CD4-positive, alpha-beta T cell treated with Interleukin-6 at 100 ng/mL for 8 hours (primary cell): ENCODE results near the gene SRRM5.
"Not testable (repeated sequence)": the region's sequence is repeated elsewhere in the genome, so short reads cannot be mapped to it uniquely, and the experiment has no call there.

Experiments used
- DNase-seq: peaks from one replicate; pipeline ENCODE4 v3.0.0-alpha.2; 2020; ENCODE audit warnings: mixed read lengths, low spot score

Gene SRRM5

DNA sequence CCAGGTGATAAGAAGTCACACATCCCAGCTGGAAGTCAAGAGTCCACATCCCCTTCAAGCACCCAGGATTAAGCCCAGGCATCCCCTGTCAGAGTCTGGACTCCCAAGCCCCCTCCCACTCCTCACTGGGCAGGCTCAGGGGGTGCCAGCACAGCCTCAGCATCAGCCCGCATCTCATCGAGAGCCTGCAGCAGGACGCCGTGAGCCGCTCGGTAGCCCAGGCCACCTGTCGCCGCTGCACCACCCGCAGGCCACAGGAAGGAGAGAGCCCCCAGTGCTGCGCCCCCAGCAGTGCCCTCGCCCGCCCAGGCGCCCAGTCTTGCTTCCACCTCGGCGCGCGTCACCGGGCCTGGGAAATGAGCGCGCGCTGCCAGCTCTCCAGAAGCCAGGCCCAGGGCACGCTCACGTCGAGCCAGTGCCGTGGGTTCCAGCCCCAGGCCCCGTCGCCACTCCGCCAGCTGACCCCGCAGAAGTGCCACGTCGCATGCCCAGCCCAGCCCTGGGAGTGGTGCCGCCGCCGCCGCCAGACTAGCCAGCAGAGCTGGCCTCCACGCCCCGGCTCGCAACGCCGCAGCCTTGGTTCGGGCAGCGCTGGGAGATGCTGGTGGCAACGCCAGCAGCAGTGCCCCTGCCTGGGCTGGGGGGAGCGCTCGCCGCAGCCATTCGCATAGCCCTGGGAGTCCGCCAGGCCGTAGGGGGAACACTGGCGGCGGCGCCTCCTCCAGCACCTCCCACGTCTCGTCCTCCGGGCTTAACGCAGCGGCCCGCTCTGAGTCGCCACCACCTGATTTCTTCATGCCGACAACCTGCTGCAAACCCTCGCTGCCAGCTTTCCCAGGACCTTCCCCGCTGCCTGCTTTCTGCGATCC is 19.8 kb upstream of the SRRM5 start:
- no peak for DNase-seq

DNA sequence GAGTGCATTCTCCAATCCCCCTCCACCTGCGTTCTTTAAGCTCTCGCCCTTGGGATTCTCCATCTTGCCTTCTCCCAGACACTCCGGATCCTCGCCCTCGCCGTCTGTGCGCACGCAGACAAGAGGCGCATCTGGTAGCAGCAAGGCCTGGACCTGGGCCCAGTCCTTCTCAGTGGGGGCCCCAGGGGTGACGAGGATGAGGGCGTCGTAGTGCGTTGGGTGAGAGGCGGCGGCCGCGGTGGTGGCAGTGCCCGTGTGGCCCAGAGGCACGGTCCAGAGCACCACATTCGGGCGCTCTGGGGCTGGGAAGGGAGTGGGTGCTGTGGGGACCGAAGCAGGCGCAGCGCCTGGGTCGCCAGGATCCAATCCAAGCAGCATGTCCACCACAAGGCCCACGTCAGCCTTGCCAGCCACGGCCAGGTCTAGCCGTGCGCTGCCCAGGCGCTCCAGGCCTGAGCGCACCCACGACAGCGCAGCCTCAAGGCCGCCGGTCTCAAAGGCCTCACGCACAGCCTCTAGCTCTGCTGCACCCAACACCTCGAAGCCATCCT is 19.0 kb upstream of the SRRM5 start:
- no peak for DNase-seq

DNA sequence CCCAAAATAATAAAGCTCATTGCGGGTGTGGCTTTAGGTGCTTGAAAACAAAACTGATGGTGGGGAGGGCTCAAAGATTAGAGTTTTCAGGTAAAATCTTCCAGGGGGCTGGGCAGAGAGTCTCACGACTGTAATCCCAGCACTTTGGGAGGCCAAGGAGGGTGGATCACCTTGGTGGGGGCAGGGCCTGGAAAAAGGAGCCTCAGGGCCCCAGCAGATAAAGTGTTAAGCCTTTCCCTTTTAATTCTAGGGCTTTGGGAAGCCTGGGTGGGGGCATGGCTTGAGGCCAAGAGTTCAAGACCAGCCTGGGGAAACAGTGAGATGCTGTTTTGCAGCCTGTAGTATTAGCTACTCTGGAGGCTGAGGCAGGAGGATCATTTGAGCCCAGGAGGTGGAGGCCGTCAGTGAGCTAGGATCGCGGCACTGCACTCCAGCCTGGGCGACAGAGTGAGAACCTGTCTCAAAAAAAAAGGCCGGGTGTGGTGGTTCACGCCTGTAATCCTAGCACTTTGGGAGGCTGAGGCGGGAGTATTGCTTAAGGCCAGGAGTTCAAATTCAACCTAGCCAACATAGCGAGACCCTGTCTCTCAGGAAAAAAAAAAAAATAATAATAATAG is 17.7 kb upstream of the SRRM5 start:
- no peak for DNase-seq

DNA sequence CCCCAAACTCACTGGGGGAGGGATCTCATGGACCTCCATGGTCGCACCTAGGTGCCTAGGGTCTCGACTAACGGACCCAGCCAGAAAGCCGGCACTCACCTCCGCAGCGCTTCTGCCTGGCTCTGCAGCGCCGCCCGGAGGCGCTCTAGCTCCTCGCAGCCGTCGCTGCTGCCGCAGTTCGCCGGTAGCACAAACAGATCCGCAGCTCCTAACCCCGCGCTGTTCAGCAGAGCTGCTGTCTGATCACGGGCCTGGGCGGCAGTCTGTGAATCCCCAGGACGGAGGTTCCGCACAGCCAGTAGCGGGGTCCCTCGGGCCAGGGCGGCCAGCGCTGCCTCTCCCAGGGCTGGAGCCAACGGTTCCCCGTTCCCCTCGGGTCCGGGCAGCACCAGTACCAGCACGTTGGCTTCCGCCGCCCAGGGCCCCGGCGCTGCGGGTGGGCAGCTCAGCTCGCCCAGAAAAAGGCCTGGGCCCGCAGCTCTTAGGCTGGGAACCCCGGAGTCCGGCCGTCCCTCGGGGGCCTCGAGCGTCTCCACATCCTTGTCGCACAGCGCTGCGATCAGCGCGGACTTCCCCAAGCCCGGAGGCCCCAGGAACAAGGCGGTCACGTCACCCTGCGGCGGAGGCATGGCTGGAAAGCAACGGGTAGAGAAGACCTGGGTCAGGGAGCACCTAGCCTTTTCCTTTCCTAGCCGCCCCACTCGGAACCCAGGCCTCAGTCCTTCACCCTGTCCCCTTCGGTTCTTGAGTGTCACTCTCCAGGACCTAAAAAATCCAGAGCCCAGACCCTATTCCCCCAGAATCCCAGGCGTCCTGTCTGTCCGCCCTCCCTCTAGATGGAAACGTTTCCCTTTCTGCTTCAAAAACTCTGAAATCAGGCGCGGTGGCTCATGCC is 16.9 kb upstream of the SRRM5 start:
- DNase-seq, result peak; percentile 66

DNA sequence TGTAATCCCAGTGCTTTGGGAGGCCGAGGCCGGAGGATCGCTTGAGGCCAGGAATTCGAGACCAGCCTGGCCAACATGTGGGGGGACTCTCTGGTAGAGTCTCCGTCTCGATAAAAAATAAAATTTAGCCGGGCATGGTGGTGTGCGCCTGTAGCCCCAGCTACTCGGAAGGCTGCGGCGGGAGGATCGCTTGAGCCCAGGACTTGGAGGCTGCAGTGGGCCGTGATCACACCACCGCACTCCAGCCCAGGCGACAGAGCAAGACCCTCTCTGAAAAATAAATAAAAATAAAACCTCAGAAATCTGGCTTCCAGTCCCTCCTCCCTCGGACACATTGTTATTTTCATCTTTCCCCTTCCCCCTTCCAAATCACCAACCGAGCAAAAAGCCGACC is 16.3 kb upstream of the SRRM5 start:
- DNase-seq, result no peak

DNA sequence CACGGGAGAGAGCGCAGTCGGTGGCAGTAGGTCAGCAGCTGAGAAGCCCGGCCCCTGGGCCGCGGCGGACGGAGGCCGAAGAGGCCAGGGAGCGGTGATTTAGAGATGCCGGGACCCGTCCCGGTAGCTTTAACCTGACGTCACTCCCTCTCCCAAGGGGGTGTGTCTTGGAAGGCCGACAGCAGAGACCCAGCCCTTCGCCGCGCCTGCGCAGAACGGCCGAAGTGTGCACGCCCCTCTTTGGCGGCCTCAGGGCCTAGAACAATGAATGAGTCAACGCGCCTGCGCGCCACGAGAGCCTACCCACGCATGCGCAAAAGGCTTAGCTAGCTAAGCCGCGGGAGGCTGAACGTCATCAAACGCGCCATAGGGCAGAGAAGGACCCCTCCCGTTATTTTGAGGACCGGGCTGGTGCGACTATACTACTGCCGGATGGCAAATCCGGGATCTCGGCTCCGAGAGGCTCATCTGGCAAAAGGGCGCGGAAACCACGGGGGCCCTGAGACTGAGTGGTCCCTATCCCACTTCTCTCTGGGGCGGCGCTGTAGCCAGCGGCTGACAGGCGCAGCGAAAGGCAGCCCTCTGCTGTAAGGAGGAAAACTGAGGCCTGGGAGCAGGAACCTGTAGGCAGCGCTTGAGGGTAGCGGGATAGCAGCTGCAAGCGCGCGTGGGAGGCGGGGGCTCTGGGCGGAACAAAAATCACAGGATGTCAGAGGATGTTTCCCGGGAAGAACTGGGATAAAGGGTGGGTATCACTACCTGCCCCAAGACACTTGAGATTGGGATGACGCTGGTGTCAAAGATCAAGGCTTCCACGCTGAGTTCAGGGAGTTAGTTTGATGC is 15.7 kb upstream of the SRRM5 start, which contains the start of the genes IRGQ and ZNF576:
Gene IRGQ, minus strand, starts transcription at position 136 of the 843 bp plus-strand sequence. CDS start 796 bp downstream, outside the sequence.
Gene ZNF576, plus strand, starts transcription at position 597 of the 843 bp plus-strand sequence. CDS start 514 bp downstream, outside the sequence.
- DNase-seq, result peak; percentile 100

DNA sequence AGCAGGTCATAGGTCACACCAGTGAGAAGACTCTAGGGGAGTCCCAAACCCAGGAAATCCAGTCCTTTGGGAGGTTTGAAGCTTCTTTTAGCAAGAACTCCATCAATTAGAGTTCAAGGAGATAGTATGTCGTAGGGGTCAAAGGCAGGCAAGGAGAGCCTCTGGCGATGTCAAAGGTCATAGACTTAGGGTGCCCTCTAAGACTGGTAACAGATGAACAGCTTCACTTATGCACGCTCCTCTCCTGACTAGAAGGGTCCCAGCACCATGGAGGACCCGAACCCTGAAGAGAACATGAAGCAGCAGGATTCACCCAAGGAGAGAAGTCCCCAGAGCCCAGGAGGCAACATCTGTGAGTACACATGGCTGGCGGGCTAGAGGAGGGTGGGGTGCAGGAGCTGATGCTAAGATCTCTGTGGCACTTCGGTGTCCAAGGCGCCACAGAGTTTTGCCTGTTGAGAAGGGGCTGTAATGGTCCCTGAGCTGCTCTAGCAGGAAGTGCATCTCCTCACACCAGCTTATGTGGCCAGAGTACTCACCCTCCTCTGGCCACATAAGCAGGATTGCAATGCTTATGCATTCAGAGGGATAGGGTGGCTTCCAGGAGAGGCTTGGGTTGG is 14.9 kb upstream of the SRRM5 start:
- no peak for DNase-seq

DNA sequence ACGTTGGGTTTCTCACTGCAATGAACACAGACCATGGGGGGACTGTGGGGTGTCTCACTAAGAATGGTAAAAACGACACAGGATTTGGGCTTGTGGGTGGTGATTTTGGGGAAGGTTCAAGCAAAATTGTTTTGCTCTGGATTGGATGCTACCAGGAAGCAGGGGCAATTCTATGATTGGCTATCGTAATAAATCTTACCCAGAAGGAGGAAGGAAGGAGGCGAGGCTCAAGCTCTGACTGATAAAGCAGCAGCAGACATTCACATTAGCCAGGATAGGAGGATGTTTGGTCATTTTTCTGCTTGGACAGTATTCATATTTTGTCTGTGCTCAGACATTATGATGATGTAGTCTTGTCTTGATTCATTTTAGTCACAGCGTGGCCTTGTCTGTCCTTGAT is 14.0 kb upstream of the SRRM5 start:
- no peak for DNase-seq

DNA sequence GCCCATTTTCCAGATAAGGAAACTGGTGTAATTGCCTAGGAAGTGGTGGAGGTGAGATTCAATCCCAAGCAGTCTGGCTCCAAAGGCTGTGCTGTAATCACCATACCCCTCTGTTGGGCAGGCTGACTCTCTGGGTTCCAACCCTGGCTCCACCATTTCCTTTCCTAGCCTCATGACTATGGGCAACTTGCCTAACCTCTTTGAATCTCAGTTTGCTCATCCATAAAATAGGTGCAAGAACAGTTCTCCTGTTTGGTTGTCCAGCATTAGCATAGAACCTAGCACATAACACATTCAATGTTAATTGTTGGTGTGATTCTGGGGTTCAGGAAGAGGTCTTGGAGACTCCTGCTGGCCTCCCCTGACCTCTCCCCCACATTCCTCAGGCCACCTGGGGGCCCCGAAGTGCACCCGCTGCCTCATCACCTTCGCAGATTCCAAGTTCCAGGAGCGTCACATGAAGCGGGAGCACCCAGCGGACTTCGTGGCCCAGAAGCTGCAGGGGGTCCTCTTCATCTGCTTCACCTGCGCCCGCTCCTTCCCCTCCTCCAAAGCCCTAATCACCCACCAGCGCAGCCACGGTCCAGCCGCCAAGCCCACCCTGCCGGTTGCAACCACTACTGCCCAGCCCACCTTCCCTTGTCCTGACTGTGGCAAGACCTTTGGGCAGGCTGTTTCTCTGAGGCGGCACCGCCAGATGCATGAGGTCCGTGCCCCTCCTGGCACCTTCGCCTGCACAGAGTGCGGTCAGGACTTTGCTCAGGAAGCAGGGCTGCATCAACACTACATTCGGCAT is 13.2 kb upstream of the SRRM5 start:
- DNase-seq, result no peak

DNA sequence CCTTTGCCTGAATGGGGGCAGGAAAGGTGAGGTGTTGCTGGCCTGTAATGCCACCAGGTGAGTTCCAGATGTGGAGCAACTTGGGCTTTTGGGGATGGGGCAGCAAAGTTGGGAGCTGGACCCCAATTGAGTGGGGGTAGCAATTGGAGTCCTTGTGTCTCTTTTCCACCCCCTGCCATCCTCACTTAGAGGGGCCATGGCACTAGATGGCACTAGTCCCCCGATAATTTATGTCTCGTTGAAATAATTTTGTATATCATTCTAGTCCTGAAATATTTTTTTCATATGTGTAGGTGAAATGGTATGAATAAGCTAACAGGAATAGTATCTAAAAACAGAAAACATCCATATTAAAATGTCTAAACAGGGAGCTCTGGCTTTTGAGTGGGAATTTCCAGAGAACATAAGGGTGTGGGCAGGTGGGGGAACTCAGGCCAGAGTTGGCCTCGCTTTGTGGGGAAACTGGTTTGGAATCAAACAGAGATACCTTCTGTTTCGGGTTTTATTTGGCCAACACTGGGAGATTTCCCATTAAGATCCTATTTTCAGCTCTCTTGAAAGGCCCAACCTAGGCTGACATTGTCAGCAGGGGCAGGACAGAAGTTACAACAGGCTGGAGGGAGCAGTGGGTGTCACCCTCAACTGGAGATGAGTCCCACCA is 12.1 kb upstream of the SRRM5 start:
- no peak for DNase-seq

DNA sequence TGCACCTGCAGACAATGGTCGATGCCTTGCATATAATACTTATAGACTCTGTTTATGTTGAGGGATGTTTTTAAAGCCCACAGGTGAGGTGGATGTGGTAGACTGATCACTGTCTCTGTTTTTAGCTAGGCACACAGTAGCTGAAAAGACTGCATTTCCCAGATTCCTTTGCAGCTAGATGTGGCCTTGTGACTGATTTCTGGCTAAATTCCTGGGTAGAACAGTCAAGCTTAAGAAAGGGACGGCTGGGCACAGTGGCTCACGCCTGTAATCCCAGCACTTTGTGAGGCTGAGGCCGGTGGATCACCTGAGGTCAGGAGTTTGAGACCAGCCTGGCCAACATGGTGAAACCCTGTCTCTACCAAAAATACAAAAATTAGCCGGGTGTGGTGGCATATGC is 11.6 kb upstream of the SRRM5 start:
- DNase-seq, result not testable (repeated sequence)

DNA sequence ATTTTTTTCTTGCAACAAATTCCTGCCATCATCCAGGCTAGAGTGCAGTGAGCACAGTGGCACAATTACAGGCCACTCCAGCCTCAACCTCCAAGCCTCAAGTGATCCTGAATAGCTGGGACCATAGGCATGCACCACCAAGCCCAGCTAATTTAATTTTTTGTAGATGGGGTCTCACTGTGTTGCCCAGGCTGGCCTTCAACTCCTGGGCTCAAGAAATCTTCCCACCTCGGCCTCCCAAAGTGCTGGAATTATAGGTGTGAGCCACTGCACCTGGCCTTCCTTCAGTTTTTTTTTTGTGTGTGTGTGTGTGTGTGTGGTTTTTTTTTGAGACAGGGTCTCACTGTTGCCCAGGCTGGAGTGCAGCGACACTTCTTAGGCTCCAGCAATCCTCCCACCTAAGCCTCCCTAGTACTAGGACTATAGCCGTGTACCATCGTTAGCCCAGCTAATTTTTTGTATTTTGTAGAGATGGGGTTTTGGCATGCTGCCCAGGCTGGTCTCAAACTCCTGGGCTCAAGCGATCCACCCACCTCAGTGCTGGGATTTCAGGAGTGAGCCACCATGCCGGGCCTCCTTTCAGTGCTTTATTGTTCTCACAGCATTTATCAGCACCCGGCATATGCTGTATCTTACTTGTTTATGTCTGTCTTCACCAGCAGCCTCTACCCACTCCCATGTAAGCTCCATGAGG is 5.9 kb upstream of the SRRM5 start:
- no peak for DNase-seq

DNA sequence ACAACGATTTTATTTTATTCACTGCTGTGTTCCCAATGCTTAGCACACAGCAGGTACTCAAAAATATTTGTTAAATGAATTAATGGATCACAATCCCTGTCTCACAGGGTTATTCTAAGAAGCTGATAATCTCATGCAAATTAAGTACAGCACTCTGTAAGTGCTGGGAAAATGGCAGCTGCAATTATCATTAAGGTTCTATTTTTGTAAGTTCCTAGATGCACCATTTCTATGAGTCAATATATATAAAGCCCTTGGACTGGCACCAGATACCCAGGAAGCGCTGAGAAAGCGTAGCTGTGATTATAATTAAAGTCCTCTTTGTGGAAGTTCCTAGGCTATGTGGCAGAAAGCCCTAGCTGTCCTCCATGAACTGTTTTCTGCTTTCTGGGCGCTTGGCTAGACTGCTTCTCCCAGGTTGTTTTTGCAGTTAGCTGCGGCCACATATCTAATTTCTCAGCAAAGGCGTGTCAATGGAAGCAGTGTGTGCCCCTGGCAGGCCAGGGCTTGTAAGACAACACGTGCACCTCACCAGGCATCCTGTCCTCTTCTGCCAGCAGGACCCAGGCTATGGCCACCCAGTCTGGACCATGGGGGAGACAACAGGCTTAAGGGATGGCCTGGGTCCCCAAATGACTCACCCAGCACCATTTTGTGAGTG is 5.2 kb upstream of the SRRM5 start:
- no peak for DNase-seq

DNA sequence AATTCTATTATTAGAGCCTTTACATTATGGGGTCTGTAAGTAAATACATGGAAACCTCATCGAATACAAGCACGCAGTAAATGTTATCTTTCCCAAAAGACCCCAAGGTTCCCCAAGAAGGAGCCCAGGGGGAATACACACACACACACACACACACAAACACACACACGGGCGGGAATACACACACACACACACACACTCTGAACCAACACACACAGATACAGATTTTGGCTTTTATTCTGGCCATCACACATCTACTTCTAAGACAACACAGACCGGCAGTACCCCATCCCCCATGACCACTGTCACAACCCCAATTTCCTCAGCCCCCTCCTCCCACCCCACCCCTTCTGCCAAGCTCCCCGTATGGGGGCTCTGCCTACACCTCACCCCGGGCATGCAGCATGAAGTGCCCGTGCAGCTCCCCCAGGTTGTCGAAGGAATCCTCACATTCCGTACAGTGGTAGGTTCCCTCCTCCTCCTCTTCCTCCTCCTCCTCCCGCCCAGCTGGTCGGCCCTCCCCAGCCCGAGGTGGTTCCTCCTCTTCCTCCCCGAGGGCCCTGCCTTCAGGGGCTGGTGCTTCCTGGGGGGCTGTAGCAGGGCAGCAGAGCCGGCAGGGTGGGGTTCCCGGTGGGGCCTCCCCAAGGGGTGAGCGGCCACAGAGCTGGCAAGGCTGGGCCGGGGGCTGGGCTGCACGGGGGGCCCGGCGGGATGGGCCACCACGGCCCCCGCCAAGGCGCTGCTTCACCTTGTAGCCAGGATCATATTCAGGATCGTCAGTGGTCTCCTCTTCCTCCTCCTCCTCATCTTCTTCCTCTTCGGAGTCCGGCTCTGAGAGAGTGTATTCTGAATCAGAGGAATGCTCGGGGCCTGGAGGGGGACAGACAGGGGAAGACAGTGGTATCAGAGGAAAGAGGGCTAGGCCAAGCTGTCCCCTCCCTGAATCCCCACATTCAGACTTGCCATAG is 4.4 kb upstream of the SRRM5 start:
- DNase-seq, result no peak

DNA sequence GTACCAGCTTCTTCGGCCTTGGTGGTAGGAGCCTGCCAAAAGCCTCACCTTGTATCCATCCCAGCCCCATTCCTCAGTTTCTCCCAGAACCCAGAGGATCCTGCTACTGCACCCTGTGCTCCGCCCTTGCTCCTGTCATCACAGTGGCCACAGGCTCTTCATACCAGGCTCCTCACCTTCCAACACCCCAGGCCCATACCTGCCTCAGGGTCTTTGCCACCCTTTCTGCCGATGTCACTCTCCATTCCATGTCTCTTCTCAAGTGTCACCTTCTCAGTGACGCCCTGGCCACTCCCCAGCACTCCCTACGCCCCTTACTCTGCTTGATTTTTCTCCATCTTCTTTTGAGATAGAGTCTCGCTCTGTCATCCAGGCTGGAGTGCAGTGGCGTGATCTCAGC is 2.0 kb upstream of the SRRM5 start:
- no peak for DNase-seq

DNA sequence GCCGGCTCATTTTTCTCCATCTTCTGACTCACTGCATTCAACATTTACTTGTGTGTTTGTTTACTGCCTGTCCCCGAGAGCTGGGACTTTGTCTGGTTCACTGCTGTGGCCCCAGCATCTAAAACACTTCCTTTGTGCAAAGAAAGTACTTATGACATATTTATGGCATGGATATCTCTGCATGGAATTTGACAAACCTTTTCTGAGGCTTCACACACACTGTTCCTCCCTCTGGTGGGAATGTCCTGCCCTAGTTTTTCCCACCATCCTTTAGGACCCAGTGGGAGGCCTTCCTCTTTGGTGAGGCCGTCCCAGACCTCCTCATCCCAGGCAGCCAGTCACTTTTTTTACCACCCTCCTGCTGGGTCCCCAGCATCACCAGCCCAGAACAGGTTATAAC is 1.4 kb upstream of the SRRM5 start:
- no peak for DNase-seq

DNA sequence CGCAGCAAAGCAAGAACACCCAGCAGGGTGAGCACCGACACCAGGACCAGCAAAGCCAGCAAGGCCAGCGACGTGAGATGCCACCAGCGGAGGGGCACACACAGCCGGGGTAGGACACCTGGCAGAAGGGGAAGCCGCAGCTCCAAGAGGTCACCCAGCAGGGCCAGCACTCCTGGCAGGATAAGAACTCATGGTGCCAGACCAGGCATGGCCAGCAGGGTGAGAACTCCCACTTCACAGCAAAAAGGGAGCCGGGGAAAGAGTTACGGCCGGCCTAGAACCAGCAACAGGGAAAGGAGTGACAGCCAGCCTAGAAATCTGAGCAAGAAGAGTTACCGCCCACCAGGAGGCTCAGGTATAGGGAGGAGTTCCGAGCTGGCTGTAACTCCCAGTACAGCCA is 486 bp downstream of the SRRM5 start:
- DNase-seq, result no peak
